ENCODE measurements around the gene ADAMTSL1.

GRCh38 chr9:18591261-18591660, 117.3 kb downstream of the ADAMTSL1 start:
- TF ChIP-seq CTCF (IDR thresholded peaks at IDR 0.05): no peak
- TF ChIP-seq POLR2A (IDR thresholded peaks at IDR 0.05): no peak
